ENCODE data around the gene ASF1A.
"Not testable (repeated sequence)": the region's sequence is repeated elsewhere in the genome, so short reads cannot be mapped to it uniquely, and the experiment has no call there.

ASF1A gene

GRCh38 chr6:118893807-118894424 lies at the start of gene ASF1A:
Gene ASF1A, plus strand, starts transcription at chr6:118894152. Its CDS starts 262 bp downstream, at chr6:118894414.
- peak; percentile 82 for DNase-seq

DNA sequence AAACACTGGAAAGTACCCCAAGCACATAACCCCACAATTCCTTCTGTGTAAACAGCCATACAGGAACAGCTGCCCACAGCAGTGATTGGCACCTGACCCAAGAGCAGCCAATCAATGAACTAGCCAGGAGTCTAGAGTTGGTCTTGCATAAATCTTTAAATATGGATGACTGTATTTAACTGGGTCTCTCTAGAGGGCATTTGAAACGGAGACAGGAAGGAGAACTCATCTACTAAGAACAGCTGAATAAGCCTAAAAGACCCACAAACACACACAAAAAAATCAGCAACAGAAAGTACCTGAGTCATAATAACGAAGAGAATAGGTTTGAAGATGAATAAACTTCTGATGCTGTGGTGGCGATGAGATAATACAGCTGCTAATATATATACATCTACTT lies 49.0 kb upstream of the ASF1A start:
- DNase-seq, result no peak

DNA sequence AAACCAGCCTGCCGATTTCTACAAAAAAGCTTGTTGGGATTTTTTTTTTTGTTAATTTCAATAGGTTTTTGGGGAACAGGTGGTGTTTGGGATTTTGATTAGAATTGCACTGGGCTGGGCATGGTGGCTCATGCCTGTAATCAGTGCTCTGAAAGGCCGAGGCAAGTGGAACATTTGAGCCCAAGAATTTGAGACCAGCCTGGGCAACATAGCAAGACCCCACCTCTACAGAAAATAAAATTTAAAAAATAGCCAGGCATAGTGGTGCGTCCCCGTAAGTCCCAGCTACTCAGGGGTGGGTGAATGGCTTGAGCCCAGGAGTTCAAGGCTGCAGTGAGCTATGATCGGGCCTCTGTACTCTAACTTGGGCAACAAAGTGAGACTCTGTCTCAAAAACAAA lies 40.5 kb upstream of the ASF1A start:
- no peak for DNase-seq

DNA sequence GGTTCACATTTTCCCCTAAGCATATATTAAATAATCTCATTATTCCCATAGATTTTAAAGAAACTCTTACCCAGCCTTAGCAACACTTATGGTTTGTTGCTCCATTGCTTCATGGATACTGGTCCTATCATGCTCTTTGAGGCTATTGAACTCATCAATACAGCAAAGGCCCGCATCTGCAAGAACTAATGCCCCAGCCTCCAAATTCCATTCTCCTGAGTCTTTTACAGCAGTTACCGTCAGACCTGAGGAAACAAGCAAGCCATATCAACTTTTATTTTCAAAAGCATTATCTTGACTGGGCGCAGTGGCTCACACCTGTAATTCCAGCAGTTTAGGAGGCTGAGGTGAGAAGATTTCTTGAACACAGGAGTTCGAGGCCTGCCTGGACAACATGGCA lies 37.7 kb upstream of the ASF1A start:
- DNase-seq, result no peak

GRCh38 chr6:118859517-118860064 lies 34.4 kb upstream of the ASF1A start:
- DNase-seq, result no peak

DNA sequence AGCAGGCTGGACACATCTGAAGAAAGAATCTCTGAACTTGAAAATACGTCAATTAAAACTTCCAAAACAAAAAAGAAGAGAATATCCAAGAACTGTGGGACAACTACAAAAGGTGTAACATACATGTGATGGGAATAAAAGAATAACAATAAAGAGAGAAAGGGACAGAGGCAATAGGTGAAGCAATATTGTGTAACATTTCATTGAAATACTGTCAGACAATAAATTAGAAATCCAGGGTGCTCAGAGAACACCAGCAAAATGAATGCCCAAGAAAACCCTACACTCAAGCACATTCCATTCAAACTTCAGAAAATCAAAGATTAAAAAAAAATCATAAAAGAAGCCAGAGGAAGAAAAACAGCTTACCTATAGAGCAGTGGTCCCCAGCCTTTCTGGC lies 33.6 kb upstream of the ASF1A start:
- no peak for DNase-seq

DNA sequence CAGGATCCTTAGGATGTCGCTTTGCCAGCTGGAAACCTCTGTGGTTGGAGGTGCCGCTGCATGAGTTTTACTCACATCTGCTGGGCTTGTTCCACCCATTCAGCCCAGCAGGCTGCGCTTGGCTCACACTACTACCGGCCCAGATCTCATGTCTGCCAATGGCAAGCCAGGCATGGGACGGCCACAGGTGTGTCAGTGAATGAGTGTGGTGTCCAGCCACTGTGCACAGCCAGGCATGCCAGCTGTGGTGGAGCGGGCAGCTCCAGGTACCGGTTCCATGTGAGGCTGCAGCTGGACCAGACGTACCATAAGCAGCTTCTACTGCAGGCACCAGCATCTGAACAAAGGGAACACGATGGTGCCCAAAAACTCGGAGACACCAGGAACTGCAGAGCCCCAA lies 33.1 kb upstream of the ASF1A start:
- DNase-seq, result no peak

- no peak for DNase-seq
These were observed 31.5 kb upstream of the ASF1A start for GRCh38 chr6:118862443-118862842.

DNA sequence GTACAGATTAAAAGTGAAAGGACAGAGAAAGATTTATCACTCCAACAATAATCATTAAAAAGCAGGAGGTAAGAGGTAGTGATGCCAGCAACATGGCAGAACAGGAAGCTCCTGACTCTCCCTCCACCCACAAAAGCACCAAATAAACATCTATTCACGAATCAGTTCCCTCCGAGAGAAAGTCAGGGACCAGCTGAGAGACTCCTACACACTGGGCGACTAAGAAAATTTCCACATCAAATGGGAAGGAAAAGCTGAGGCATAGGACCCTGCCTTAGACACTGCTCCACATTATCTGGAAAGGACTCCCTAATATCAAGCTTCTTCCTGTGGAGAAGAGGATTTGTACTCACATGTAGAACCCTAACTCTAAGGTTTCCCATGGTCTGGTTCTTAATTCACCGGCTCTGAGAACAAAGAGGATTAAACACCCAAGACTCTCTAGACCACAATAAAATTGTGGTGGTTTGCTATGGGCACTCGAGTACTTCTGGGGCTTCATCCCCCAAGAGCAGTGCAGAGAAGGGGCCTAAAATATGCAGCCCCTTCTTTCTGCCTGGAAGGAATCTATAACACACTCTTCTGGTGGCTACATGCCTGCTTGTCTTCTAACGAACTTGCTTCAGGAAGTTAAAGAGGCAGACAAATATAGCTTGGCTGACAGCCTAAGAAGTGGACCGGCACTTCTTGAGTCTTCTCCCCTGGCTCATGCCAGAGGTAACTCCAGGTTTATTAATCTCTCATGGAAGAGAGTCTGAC lies 29.4 kb upstream of the ASF1A start:
- no peak for DNase-seq

GRCh38 chr6:118865100-118865391 lies 28.9 kb upstream of the ASF1A start:
- DNase-seq, result no peak

- no peak for DNase-seq
These were observed 26.8 kb upstream of the ASF1A start for GRCh38 chr6:118867181-118867580.

DNA sequence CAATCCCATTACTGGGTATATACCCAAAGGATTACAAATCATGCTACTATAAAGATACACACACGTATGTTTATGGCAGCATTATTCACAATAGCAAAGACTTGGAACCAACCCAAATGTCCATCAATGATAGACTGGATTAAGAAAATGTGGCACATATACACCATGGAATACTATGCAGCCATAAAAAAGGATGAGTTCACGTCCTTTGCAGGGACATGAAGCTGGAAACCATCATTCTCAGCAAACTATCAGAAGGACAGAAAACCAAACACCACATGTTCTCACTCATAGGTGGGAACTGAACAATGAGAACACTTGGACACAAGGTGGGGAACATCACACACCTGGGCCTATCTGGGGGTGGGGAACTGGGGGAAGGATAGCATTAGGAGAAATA lies 25.1 kb upstream of the ASF1A start:
- not testable (repeated sequence) for DNase-seq

- no peak for DNase-seq
These were observed 24.6 kb upstream of the ASF1A start for GRCh38 chr6:118869350-118869749.

DNA sequence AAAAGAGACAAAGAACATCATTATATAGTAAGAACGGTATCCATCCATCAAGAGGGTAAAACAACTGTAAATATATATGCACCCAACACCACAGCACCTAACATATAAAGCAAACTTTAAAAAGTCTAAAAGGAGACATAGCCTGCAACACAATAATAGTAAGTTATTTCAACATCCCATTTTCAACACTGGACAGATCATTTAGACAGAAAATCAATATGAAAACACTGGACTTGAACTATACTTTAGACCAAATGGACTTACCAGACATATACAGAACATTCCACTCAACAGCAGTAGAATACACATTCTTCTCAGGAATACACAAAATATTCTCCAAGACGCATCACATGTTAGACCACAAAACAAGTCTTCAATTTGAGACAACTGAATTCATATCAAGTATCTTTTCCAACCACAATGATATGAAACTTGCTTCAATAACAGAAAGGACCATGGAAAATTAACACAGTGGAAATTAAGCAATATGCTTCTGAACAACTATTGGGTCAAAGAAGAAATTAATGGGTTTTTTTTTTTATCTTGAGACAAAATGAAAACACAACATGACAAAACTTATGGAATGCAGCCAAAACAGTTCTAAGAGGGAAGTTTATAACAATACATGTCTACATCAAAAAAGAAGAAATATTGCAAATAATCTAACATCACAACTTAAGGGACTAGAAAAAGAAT lies 23.9 kb upstream of the ASF1A start:
- no peak for DNase-seq

- no peak for DNase-seq
These were observed 22.6 kb upstream of the ASF1A start for GRCh38 chr6:118871331-118871730.

- DNase-seq, result no peak
These were observed 21.6 kb upstream of the ASF1A start for GRCh38 chr6:118872318-118872717.

DNA sequence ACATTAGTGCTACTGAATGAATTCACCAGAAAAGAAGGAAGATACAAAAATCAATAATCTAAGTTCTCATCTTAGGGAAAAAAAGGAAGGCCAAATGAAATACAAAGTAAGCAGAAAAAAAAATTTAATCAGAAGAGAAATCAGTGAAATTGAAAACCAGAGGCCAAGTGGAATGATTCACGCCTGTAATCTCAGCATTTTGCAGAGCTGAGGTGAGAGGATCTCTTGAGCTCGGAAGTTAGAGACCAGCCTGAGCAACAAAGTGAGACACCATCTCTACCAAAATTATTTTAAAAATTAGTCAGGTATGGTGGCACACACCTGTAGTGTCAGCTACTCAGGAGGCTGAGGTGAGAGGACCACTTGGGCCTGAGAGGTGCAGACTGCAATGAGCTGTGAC lies 21.2 kb upstream of the ASF1A start:
- DNase-seq, result no peak

GRCh38 chr6:118873239-118873638 lies 20.7 kb upstream of the ASF1A start:
- no peak for DNase-seq

GRCh38 chr6:118875672-118876071 lies 18.3 kb upstream of the ASF1A start:
- no peak for DNase-seq

DNA sequence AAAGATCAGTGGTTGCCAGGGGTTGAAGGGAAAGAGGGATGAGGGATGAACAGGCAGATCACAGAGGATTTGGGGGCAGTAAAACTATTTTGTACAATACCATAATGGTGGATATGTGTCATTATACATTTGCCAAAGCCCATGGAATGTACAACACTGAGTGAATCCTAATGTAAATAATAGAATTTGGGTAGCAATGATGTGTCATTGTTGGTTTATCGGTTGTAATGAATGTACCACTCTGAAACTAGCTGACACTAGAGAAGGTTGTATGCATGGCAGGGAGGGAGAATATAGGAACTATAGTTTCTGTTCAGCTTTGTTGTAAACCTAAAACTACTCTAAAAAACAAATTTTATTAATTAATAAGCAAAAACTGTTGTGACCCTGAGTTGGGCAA lies 17.8 kb upstream of the ASF1A start:
- DNase-seq, result no peak

- no peak for DNase-seq
These were observed 17.1 kb upstream of the ASF1A start for GRCh38 chr6:118876814-118877213.

DNA sequence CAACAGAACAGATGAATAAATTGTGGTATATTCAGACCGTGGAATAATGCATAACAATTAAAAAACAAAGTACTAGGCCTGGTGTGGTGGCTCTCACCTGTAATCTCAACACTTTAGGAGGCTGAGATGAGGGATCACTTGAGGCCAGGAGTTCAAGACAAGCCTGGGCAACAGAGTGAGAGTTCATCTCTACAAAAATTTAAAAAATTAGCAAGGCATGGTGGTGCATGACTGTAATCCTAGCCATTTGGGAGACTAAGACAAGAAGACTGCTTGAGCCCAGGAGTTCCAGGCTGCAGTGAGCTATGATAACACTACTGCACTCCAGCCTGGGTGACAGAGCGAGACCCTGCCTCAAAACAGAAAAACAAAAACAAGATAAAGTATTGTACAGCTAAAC lies 16.1 kb upstream of the ASF1A start:
- no peak for DNase-seq

GRCh38 chr6:118881440-118882313 lies 12.3 kb upstream of the ASF1A start:
- DNase-seq, result no peak

Measured in NCI-H1417 treated with DMSO at 0.1 percent for 48 hours (cell line).